IPS-18a (cell line): Measurements from ENCODE around the gene ACD.
"Not testable (repeated sequence)": the region's sequence is repeated elsewhere in the genome, so short reads cannot be mapped to it uniquely, and the experiment has no call there.

ENCODE experiments used
- H3K27ac ChIP-seq: one replicate; pipeline ENCODE4 v1.5.1; 2013; ENCODE audit warnings: low read length
- H3K27me3 ChIP-seq: one replicate; pipeline ENCODE4 v1.6.1; 2013; ENCODE audit warnings: mild to moderate bottlenecking, low read length; ENCODE audit not compliant: control insufficient read depth, insufficient read depth
- H3K36me3 ChIP-seq: one replicate; pipeline ENCODE4 v1.6.1; 2013; ENCODE audit warnings: low read depth, low read length; ENCODE audit not compliant: control insufficient read depth
- H3K4me1 ChIP-seq: one replicate; pipeline ENCODE4 v1.6.1; 2013; ENCODE audit warnings: low read depth, low read length; ENCODE audit not compliant: control insufficient read depth
- H3K4me3 ChIP-seq: one replicate; pipeline ENCODE4 v1.5.1; 2013; ENCODE audit warnings: low read length
- H3K9ac ChIP-seq: one replicate; pipeline ENCODE4 v1.6.1; 2013; ENCODE audit warnings: mild to moderate bottlenecking, low read length, moderate library complexity
- H3K9me3 ChIP-seq: one replicate; pipeline ENCODE4 v1.6.1; 2013; ENCODE audit warnings: low read depth, low read length; ENCODE audit not compliant: control insufficient read depth

The ACD gene

DNA sequence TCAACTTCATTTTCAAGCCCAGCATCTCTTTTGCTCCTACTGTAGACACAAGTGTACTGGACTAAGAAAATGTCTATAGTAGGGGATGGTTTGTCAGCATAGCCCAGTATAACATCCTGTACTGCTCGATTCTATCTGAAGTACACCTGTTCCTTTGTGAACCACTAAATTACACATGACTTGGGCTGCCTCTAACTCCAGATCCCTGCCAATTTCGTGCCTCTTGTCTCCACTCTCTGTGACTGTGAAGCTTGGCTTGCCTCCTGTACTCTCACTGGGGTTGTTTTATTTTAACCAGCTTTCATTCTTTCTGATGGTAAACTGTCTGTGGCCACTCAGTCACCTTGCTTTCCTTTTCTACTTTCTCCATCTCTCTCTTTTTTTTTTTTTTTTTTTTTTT, 34.6 kb upstream of the ACD start:
- Histone ChIP-seq H3K27me3 (no peaks in the 10 kb centered on the region), H3K4me1 (no peaks in the 10 kb centered on the region), H3K9ac (no peak overlapping the region), H3K4me3 (no peak overlapping the region), H3K27ac (no peak overlapping the region), H3K9me3 (no peaks in the 10 kb centered on the region), H3K36me3 (no peaks in the 10 kb centered on the region)

DNA sequence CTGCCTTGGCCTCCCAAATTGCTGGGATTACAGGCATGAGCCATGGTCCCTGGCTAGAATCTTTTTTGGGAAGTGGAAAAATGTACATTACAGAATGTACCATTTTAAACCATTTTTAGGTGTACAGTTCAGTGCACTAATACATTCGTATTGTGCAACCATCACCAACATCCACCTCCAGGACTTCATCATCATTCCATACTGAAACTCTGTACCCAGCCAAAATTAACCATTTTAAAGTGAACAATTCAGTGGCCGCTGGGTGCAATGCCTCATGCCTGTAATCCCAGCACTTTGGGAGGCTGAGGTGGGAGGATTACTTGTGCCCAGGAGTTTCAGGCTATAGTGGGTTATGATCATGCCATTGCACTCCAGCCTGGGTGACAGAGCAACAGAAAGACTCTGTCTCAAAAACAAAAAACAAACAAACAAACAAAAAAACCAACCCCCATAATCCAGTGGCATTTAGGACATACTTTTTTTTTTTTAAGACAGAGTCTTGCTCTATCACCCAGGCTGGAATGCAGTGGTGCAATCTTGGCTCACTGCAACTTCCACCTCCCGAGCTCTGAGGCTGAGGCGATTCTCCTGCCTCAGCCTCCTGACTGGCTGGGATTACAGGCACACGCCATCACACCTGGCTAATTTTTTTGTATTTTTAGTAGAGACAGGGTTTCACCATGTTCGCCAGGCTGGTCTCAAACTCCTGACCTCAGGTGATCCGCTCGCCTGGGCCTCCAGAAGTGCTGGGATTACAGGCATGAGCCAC, 33.6 kb upstream of the ACD start:
- not testable (repeated sequence) for H3K9ac ChIP-seq, H3K36me3 ChIP-seq, H3K4me1 ChIP-seq, H3K9me3 ChIP-seq, H3K27ac ChIP-seq, H3K4me3 ChIP-seq, H3K27me3 ChIP-seq

DNA sequence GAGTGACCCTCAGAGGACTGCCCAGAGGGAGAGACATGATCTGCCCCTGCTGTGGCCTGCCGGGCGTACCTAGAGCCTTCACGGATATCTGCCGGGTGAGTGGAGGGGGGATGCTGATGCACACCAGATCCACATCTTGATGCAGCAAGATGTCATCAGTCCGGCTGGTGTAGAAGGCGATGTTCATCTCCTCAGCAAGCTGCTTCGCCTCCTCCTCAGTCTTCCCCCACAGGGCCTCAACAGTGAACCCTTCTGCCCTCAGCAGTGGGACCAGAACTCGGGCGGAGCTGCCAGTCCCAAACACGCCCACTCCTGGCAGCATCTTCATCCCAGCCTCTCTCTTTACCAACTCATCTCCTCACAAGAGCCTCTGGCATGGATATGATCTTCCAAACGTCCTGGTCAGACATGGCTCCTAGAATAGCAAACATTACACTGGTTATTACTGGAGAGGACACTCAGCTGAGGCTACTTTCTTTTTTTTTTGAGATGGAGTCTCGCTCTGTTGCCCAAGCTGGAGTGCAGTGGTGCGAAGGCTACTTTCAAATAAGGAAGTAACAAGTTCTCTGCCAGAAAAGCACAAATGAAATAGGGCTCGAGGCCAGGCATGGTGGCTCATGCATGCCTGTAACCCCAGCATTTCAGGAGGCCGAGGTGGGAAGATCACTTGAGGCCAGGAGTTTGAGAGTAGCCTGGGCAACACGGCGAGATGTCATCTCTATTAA, 25.5 kb upstream of the ACD start:
- Histone ChIP-seq H3K27ac (no peak overlapping the region), H3K9me3 (no peaks in the 10 kb centered on the region), H3K9ac (no peak overlapping the region), H3K36me3 (peaks cover 11% of the 10 kb centered on the region), H3K4me1 (no peaks in the 10 kb centered on the region), H3K4me3 (no peak overlapping the region), H3K27me3 (no peaks in the 10 kb centered on the region)

DNA sequence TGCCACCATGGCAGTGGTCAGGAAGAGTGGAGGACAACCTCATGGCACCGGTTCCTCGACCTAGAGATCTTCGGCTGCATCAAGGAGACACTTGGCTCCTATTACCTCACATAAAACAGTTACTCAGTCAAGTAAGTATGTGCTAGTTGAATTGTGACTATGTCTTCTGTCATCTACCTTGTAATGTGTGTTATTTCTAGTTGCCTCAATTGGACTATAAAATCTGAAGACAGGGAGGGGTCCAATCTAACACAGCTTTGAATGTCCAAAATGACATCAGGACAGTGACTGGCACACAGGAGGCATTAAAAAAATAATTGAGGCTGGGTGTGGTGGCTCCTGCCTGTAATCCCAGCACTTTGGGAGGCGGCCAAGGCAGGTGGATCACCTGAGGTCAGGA, 23.7 kb upstream of the ACD start:
- no peaks in the 10 kb centered on the region for H3K27me3 ChIP-seq
- no peak overlapping the region for H3K9ac ChIP-seq
- no peaks in the 10 kb centered on the region for H3K4me1 ChIP-seq
- no peak overlapping the region for H3K27ac ChIP-seq
- no peak overlapping the region for H3K4me3 ChIP-seq
- H3K9me3 ChIP-seq, result no peaks in the 10 kb centered on the region
- peaks cover 11% of the 10 kb centered on the region for H3K36me3 ChIP-seq

DNA sequence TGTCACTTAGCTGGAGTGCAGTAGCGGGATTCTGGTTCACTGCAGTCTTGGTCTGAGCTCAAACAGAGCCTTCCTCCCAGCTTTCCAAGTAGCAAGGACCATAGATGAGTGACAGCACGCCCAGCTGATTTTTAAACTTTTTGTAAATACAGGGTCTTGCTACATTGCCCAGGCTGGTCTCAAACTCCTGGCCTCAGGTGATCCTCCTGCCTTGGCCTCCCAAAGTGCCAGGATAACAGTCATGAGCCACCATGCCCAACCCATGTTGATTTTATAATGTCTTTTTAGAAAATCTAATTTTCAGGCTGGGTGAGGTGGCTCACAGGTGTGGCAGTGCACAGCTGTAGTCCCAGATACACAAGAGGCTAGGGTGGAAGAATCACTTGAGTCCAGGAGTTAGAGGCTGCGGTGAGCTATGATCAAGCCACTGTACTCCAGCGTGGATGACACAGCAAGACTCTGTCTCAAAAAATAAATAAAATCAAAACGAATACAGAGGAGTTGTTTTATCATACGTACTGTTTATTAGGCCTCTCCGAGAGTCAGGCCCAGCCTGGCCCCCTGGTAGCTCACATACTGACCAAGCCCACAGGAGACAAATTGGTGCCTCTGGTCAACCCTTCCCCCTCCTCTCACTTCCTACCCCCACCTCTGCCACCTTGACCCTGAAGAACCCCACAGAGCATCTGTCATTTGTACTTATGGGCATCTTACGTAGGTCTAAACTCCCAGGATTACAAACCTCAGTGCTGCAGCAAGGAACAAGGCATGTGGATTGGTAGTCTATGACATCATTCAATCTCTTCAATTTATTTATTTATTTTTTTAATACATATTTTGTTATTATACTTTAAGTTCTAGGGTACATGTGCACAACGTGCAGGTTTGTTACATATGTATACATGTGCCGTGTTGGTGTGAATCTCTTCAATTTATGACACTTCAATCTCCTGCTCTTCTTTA, 20.2 kb upstream of the ACD start:
- H3K4me3 ChIP-seq, result no peak overlapping the region
- peaks cover 11% of the 10 kb centered on the region for H3K36me3 ChIP-seq
- H3K4me1 ChIP-seq, result no peaks in the 10 kb centered on the region
- no peak overlapping the region for H3K9ac ChIP-seq
- no peak overlapping the region for H3K27ac ChIP-seq
- H3K9me3 ChIP-seq, result no peaks in the 10 kb centered on the region
- no peaks in the 10 kb centered on the region for H3K27me3 ChIP-seq

DNA sequence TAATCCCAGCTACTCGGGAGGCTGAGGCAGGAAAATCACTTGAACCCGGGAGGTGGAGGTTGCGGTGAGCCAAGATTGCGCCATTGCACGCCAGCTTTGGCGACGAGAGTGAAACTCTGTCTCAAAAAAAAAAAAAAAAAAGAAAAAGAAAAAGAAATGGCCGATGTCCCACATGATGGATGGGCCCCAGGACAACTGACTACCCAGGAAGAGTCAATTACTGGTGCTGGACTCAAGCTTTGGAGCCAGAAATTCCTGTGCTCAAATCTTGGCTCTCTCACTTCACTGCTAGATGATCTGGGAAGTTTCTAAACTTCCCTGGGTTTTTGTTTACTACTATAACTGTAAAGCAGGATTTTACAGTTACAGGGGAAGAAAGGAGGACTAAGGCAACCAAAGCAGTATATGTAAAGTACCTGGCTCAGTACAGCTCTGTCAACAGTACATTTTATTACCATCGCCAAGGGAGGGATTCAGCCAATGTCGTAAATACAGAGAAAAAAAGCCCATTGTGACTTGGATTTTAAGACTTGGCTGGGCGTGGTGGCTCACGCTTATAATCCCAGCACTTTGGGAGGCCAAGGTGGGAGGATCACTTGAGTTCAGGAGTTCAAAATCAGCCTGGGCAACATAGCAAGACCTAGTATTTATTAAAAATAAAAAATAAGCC, 18.4 kb upstream of the ACD start:
- H3K4me1 ChIP-seq, result no peaks in the 10 kb centered on the region
- H3K27me3 ChIP-seq, result no peaks in the 10 kb centered on the region
- no peak overlapping the region for H3K27ac ChIP-seq
- no peak overlapping the region for H3K4me3 ChIP-seq
- H3K36me3 ChIP-seq, result peaks cover 4% of the 10 kb centered on the region
- H3K9ac ChIP-seq, result no peak overlapping the region
- H3K9me3 ChIP-seq, result no peaks in the 10 kb centered on the region

DNA sequence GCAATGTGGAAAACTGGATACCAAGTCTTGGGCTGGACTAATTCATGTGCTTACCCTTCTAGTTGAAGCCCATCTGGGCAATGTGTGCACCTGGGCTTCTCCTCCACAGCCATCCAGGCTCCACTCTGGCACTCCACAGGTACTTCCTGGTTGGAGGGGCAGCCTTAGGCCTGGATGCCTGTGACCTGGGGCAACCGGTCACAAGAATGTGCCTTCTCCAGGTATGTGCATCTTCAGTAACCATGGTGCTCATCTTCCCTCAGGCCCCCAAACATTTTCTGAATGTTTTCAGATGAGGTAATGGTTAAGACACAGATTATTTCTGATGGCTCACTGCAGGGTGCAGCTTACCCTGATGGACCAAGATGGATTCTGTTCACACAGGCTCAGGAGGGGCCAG, 17.7 kb upstream of the ACD start:
- Histone ChIP-seq H3K36me3 (peaks cover 4% of the 10 kb centered on the region), H3K4me3 (no peak overlapping the region), H3K9ac (no peak overlapping the region), H3K4me1 (no peaks in the 10 kb centered on the region), H3K27ac (no peak overlapping the region), H3K27me3 (no peaks in the 10 kb centered on the region), H3K9me3 (no peaks in the 10 kb centered on the region)

DNA sequence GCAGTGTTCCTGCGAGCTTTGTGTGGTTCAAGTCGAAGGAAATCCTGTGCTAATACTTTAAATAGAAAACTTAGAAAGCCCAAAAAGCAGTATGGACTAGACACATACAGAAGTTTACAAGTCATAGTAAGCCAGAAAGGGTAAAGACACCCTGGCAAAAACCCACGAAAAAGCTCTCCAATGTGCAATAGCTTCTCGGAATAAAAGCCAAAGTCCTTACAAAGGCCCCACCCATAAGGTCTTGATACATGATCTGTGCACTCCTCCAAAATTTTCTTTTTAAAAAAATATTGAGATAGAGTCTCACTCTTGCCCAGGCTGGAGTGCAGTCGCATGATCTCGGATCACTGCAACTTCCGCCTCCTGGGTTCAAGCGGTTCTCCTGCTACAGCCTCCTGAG, 16.9 kb upstream of the ACD start:
- no peaks in the 10 kb centered on the region for H3K4me1 ChIP-seq
- no peak overlapping the region for H3K4me3 ChIP-seq
- no peak overlapping the region for H3K9ac ChIP-seq
- H3K9me3 ChIP-seq, result no peaks in the 10 kb centered on the region
- no peak overlapping the region for H3K27ac ChIP-seq
- no peaks in the 10 kb centered on the region for H3K27me3 ChIP-seq
- no peaks in the 10 kb centered on the region for H3K36me3 ChIP-seq

DNA sequence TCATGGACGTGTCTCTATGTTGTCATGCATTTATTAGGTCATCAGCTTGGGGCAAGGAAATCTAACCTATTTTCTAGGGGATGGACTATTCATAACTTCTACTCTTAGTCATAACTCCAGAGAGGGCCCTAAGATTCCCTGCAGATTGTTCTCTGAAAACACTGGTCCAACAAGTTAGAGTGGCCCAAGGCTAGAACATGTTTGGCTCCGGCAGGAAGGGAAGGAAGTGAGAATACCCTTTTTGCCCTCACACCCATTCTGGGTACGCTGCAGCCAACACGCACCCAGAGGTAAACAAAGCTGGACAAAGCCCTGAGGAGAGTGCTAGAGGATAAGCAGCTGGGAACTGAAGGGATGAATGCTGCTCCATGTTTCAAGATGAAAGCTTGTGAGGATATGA, 16.5 kb upstream of the ACD start:
- no peak overlapping the region for H3K9ac ChIP-seq

DNA sequence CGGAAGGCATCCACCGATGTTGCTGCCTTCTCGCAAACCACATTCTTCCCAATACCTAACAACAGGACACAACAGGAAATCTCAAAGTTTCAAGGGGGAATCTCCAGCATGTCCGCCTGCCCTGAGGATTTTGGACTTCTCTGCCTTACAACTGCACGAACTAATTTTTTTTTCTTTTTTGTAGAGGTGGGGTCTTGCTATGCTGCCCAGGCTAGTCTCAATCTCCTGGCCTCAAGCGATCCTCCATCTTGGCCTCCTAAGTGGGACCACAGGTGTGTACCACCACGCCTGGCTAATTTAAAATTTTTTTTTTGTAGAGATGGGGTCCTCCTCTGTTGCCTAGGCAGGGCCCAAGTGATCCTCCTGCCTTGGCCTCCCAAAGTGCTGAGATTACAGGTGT, 15.9 kb upstream of the ACD start:
- no peaks in the 10 kb centered on the region for H3K36me3 ChIP-seq
- H3K27ac ChIP-seq, result no peak overlapping the region
- no peak overlapping the region for H3K4me3 ChIP-seq
- H3K9me3 ChIP-seq, result no peaks in the 10 kb centered on the region
- H3K27me3 ChIP-seq, result no peaks in the 10 kb centered on the region
- H3K4me1 ChIP-seq, result no peaks in the 10 kb centered on the region
- H3K9ac ChIP-seq, result no peak overlapping the region

More for the DNA sequence above, 16.5 kb upstream of the ACD start:
- no peak overlapping the region for H3K4me3 ChIP-seq
- H3K9me3 ChIP-seq, result no peaks in the 10 kb centered on the region
- H3K36me3 ChIP-seq, result no peaks in the 10 kb centered on the region
- no peak overlapping the region for H3K27ac ChIP-seq
- no peaks in the 10 kb centered on the region for H3K27me3 ChIP-seq
- H3K4me1 ChIP-seq, result no peaks in the 10 kb centered on the region

DNA sequence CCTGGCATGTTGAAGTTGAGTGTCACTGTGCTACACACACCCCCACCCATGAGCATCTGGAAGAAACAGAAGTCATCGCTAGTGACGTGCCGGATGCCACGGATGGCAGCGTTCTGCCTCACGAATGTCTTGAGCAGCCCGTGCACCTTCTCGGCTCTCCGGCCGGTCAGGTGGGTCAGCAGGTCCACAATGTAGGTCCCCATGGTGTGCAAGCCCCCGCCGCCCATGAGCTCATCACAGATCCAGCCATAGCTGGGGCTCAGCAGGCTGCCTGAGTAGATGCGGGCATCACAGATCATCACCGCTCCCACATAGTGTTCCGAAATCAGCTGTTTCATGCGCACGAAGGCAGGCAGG, 15.5 kb upstream of the ACD start:
- Histone ChIP-seq H3K4me1 (no peaks in the 10 kb centered on the region), H3K9ac (no peak overlapping the region), H3K4me3 (no peak overlapping the region), H3K9me3 (no peaks in the 10 kb centered on the region), H3K36me3 (no peaks in the 10 kb centered on the region), H3K27me3 (no peaks in the 10 kb centered on the region), H3K27ac (no peak overlapping the region)
